GM23338 (cell line): ENCODE data around the gene ACBD3. TPM values are rescaled to one million over a fixed set of nuclear protein-coding genes. Genes with fewer than 3 reads are reported as not detected.

Experiments used
- ATAC-seq: fragments of 200-7000 bp; cut with Tn5 transposase; 3 replicates; pipeline ENCODE4 v1.9.1; 2020
- DNase-seq: peaks from one replicate; pipeline ENCODE4 v3.0.0-alpha.2; 2015; ENCODE audit warnings: low spot score
- H2AFZ ChIP-seq: fragments of 200-600 bp; sonication (generic); 2 replicates; pipeline ENCODE4 v1.8.0; 2016; ENCODE audit warnings: antibody characterized with exemption, mild to moderate bottlenecking, moderate library complexity
- H3F3A ChIP-seq: fragments of 200-600 bp; sonication (generic); replicated peaks from 2 replicates; pipeline ENCODE4 v1.8.0; 2017; ENCODE audit warnings: antibody characterized with exemption, mixed run types, low read depth
- H3K27ac ChIP-seq: fragments of 200-600 bp; sonication (generic); 2 replicates; pipeline ENCODE4 v1.6.1; 2016; ENCODE audit warnings: low read depth
- H3K27me3 ChIP-seq: fragments of 200-600 bp; sonication (generic); 2 replicates; pipeline ENCODE4 v1.8.0; 2016; ENCODE audit warnings: mild to moderate bottlenecking, mixed run types, moderate library complexity; ENCODE audit not compliant: insufficient read depth
- H3K36me3 ChIP-seq: fragments of 200-600 bp; sonication (generic); 2 replicates; pipeline ENCODE4 v1.8.0; 2016; ENCODE audit warnings: mild to moderate bottlenecking; ENCODE audit not compliant: insufficient read depth
- H3K4me1 ChIP-seq: fragments of 200-600 bp; sonication (generic); 2 replicates; pipeline ENCODE4 v1.8.0; 2016; ENCODE audit warnings: mild to moderate bottlenecking, moderate library complexity; ENCODE audit not compliant: insufficient read depth
- H3K4me2 ChIP-seq: fragments of 200-600 bp; sonication (generic); 2 replicates; pipeline ENCODE4 v1.7.1; 2017; ENCODE audit warnings: mixed run types
- H3K4me3 ChIP-seq: fragments of 200-600 bp; sonication (generic); 2 replicates; pipeline ENCODE4 v1.6.1; 2016; ENCODE audit warnings: mixed run types
- H3K79me2 ChIP-seq: fragments of 200-600 bp; sonication (generic); replicated peaks from 2 replicates; pipeline ENCODE4 v1.8.0; 2017; ENCODE audit warnings: mild to moderate bottlenecking; ENCODE audit not compliant: insufficient read depth
- H3K9me2 ChIP-seq: fragments of 200-600 bp; sonication (generic); 2 replicates; pipeline ENCODE4 v1.8.0; 2017; ENCODE audit not compliant: insufficient read depth
- H4K20me1 ChIP-seq: fragments of 200-600 bp; sonication (generic); replicated peaks from 2 replicates; pipeline ENCODE4 v1.8.0; 2017; ENCODE audit warnings: mild to moderate bottlenecking; ENCODE audit not compliant: insufficient read depth
- H3K27ac Mint-ChIP-seq: 2 replicates; pipeline ENCODE4 v1.8.0; 2020; ENCODE audit warnings: inconsistent platforms, mild to moderate bottlenecking, moderate library complexity, mixed read lengths
- H3K27me3 Mint-ChIP-seq: 3 replicates; pipeline ENCODE4 v1.8.0; 2022; ENCODE audit warnings: low read depth, mild to moderate bottlenecking, moderate library complexity, mixed read lengths, inconsistent platforms; ENCODE audit not compliant: insufficient read depth, poor library complexity
- H3K36me3 Mint-ChIP-seq: 3 replicates; pipeline ENCODE4 v1.8.0; 2021; ENCODE audit warnings: low read depth, mild to moderate bottlenecking, inconsistent platforms, moderate library complexity, mixed read lengths
- H3K4me1 Mint-ChIP-seq: 3 replicates; pipeline ENCODE4 v1.8.0; 2020; ENCODE audit warnings: mild to moderate bottlenecking, inconsistent platforms, mixed read lengths
- H3K4me3 Mint-ChIP-seq: 3 replicates; pipeline ENCODE4 v1.8.0; 2021; ENCODE audit warnings: moderate library complexity, mild to moderate bottlenecking, inconsistent platforms, mixed read lengths
- H3K9me3 Mint-ChIP-seq: 3 replicates; pipeline ENCODE4 v1.8.0; 2020; ENCODE audit warnings: moderate library complexity, mild to moderate bottlenecking, inconsistent platforms, mixed read lengths
- CREB1 ChIP-seq: fragments of 250-450 bp; sonication (Bioruptor Pico); IDR thresholded peaks from 2 replicates; pipeline ENCODE4 v1.5.0; 2020; ENCODE audit warnings: low read depth, mild to moderate bottlenecking, moderate library complexity
- EZH2 ChIP-seq: fragments of 200-600 bp; sonication (generic); IDR thresholded peaks from one replicate; pipeline ENCODE4 v1.8.0; 2017; ENCODE audit warnings: antibody characterized with exemption, mild to moderate bottlenecking, low read depth; ENCODE audit not compliant: unreplicated experiment
- EZH2phosphoT487 ChIP-seq: fragments of 200-600 bp; sonication (generic); IDR thresholded peaks from one replicate; pipeline ENCODE4 v1.8.1; 2018; ENCODE audit warnings: antibody characterized with exemption; ENCODE audit not compliant: unreplicated experiment
- JUNB ChIP-seq: IDR thresholded peaks from one replicate; pipeline ENCODE4 v1.6.1; 2016; ENCODE audit warnings: antibody characterized with exemption; ENCODE audit not compliant: unreplicated experiment
- NANOG ChIP-seq: IDR thresholded peaks from 2 replicates; pipeline ENCODE4 v1.6.1; 2016; ENCODE audit warnings: antibody characterized with exemption, borderline replicate concordance
- POLR2AphosphoS5 ChIP-seq: IDR thresholded peaks from 2 replicates; pipeline ENCODE4 v1.6.1; 2016; ENCODE audit warnings: antibody characterized with exemption, low read depth
- REST ChIP-seq: IDR thresholded peaks from one replicate; pipeline ENCODE4 v1.6.1; 2018; ENCODE audit warnings: antibody characterized with exemption; ENCODE audit not compliant: unreplicated experiment
- STAT1 ChIP-seq: IDR thresholded peaks from one replicate; pipeline ENCODE4 v1.6.1; 2016; ENCODE audit warnings: antibody characterized with exemption; ENCODE audit not compliant: unreplicated experiment
- ZNF114 ChIP-seq: fragments of 250-450 bp; sonication (Bioruptor Pico); IDR thresholded peaks from 2 replicates; pipeline ENCODE4 v1.5.0; 2020; ENCODE audit warnings: mild to moderate bottlenecking, moderate library complexity
- ZNF331 ChIP-seq: fragments of 250-450 bp; sonication (Bioruptor Pico); IDR thresholded peaks from 2 replicates; pipeline ENCODE4 v1.5.0; 2020; ENCODE audit warnings: low read depth, mild to moderate bottlenecking, moderate library complexity
- polyA plus RNA-seq: library from polyadenylated mRNA; unstranded; fragments of >200 nt; fragmentation: Nextera tagmentation; extraction: Ambion mirVana; gene quantifications from 2 replicates; pipeline ENCODE4 v1.2.1, GENCODE V29; 2016
- total RNA-seq: library from RNA; depleted of rRNA; stranded (reverse); fragments of >200 nt; shearing (Covaris generic); gene quantifications from 2 replicates; pipeline ENCODE4 v1.2.3, GENCODE V29; 2014
- TF ChIP-seq, protein P1 (sequence below): IDR thresholded peaks from 2 replicates; pipeline ENCODE4 v1.6.1; 2016; ENCODE audit warnings: antibody characterized with exemption
- TF ChIP-seq, protein P2 (sequence below): fragments of 250-450 bp; sonication (Bioruptor Pico); IDR thresholded peaks from 2 replicates; pipeline ENCODE4 v1.5.0; 2020; ENCODE audit warnings: mild to moderate bottlenecking, moderate library complexity
- TF ChIP-seq, protein P3 (sequence below), 2 experiments: fragments of 200-600 bp in 1 of 2; sonication (generic) in 1 of 2; conservative IDR thresholded peaks; 2 replicates each; pipeline versions ENCODE4 v1.5.1 to v1.6.1; 2016 to 2017; ENCODE audit warnings: antibody characterized with exemption in 2 of 2, low read depth in 2 of 2, mild to moderate bottlenecking in 2 of 2, moderate library complexity in 1 of 2

ACBD3 gene
- total and polyA plus RNA-seq, 2 experiments from 2014 or later = 17.1 to 36.2 TPM

GRCh38 chr1:226131639-226132038, 54.9 kb downstream of the ACBD3 start:
- Mint-ChIP-seq H3K4me3 (no peak overlapping the region), H3K36me3 (no peaks in the 10 kb centered on the region), H3K27ac (no peak overlapping the region), H3K9me3 (peaks cover 4% of the 10 kb centered on the region; the same call in 2 of the 3 replicates), H3K27me3 (peaks cover 23% of the 10 kb centered on the region), H3K4me1 (peaks cover 41% of the 10 kb centered on the region)
- no peaks in the 10 kb centered on the region for H3K9me2 ChIP-seq
- H3K27me3 ChIP-seq = no peaks in the 10 kb centered on the region
- no peak for ATAC-seq
- TF ChIP-seq POLR2AphosphoS5 = no peak
- TF ChIP-seq, protein P1, sequence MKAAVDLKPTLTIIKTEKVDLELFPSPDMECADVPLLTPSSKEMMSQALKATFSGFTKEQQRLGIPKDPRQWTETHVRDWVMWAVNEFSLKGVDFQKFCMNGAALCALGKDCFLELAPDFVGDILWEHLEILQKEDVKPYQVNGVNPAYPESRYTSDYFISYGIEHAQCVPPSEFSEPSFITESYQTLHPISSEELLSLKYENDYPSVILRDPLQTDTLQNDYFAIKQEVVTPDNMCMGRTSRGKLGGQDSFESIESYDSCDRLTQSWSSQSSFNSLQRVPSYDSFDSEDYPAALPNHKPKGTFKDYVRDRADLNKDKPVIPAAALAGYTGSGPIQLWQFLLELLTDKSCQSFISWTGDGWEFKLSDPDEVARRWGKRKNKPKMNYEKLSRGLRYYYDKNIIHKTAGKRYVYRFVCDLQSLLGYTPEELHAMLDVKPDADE = no peak
- TF ChIP-seq ZNF331 (CRISPR knock-in tag) = no peak
- TF ChIP-seq, protein P2, sequence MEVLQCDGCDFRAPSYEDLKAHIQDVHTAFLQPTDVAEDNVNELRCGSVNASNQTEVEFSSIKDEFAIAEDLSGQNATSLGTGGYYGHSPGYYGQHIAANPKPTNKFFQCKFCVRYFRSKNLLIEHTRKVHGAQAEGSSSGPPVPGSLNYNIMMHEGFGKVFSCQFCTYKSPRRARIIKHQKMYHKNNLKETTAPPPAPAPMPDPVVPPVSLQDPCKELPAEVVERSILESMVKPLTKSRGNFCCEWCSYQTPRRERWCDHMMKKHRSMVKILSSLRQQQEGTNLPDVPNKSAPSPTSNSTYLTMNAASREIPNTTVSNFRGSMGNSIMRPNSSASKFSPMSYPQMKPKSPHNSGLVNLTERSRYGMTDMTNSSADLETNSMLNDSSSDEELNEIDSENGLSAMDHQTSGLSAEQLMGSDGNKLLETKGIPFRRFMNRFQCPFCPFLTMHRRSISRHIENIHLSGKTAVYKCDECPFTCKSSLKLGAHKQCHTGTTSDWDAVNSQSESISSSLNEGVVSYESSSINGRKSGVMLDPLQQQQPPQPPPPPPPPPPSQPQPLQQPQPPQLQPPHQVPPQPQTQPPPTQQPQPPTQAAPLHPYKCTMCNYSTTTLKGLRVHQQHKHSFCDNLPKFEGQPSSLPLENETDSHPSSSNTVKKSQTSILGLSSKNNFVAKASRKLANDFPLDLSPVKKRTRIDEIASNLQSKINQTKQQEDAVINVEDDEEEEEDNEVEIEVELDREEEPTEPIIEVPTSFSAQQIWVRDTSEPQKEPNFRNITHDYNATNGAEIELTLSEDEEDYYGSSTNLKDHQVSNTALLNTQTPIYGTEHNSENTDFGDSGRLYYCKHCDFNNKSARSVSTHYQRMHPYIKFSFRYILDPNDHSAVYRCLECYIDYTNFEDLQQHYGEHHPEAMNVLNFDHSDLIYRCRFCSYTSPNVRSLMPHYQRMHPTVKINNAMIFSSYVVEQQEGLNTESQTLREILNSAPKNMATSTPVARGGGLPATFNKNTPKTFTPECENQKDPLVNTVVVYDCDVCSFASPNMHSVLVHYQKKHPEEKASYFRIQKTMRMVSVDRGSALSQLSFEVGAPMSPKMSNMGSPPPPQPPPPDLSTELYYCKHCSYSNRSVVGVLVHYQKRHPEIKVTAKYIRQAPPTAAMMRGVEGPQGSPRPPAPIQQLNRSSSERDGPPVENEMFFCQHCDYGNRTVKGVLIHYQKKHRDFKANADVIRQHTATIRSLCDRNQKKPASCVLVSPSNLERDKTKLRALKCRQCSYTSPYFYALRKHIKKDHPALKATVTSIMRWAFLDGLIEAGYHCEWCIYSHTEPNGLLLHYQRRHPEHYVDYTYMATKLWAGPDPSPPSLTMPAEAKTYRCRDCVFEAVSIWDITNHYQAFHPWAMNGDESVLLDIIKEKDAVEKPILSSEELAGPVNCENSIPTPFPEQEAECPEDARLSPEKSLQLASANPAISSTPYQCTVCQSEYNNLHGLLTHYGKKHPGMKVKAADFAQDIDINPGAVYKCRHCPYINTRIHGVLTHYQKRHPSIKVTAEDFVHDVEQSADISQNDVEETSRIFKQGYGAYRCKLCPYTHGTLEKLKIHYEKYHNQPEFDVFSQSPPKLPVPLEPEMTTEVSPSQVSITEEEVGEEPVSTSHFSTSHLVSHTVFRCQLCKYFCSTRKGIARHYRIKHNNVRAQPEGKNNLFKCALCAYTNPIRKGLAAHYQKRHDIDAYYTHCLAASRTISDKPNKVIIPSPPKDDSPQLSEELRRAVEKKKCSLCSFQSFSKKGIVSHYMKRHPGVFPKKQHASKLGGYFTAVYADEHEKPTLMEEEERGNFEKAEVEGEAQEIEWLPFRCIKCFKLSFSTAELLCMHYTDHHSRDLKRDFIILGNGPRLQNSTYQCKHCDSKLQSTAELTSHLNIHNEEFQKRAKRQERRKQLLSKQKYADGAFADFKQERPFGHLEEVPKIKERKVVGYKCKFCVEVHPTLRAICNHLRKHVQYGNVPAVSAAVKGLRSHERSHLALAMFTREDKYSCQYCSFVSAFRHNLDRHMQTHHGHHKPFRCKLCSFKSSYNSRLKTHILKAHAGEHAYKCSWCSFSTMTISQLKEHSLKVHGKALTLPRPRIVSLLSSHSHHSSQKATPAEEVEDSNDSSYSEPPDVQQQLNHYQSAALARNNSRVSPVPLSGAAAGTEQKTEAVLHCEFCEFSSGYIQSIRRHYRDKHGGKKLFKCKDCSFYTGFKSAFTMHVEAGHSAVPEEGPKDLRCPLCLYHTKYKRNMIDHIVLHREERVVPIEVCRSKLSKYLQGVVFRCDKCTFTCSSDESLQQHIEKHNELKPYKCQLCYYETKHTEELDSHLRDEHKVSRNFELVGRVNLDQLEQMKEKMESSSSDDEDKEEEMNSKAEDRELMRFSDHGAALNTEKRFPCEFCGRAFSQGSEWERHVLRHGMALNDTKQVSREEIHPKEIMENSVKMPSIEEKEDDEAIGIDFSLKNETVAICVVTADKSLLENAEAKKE = no peak
- no peak for TF ChIP-seq CREB1 (CRISPR knock-in tag)
- no peak for TF ChIP-seq JUNB
- no peak for TF ChIP-seq EZH2
- TF ChIP-seq NANOG = no peak
- TF ChIP-seq STAT1 = no peak
- TF ChIP-seq, protein P3, sequence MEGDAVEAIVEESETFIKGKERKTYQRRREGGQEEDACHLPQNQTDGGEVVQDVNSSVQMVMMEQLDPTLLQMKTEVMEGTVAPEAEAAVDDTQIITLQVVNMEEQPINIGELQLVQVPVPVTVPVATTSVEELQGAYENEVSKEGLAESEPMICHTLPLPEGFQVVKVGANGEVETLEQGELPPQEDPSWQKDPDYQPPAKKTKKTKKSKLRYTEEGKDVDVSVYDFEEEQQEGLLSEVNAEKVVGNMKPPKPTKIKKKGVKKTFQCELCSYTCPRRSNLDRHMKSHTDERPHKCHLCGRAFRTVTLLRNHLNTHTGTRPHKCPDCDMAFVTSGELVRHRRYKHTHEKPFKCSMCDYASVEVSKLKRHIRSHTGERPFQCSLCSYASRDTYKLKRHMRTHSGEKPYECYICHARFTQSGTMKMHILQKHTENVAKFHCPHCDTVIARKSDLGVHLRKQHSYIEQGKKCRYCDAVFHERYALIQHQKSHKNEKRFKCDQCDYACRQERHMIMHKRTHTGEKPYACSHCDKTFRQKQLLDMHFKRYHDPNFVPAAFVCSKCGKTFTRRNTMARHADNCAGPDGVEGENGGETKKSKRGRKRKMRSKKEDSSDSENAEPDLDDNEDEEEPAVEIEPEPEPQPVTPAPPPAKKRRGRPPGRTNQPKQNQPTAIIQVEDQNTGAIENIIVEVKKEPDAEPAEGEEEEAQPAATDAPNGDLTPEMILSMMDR (conservative IDR thresholded peaks at IDR 0.05; ENCODE audit: low read depth in 2 of 2) = no peak
- TF ChIP-seq REST = no peak
- TF ChIP-seq ZNF114 (CRISPR knock-in tag) = no peak
- TF ChIP-seq EZH2phosphoT487 = no peak
- no peaks in the 10 kb centered on the region for H3K79me2 ChIP-seq
- no peak overlapping the region for H2AFZ ChIP-seq
- peaks cover 15% of the 10 kb centered on the region for H3K4me1 ChIP-seq
- H3K36me3 ChIP-seq = no peaks in the 10 kb centered on the region
- H3K27ac ChIP-seq = no peak overlapping the region
- H3F3A ChIP-seq = peaks cover 4% of the 10 kb centered on the region; the same call in 1 of the 2 replicates
- no peaks in the 10 kb centered on the region for H4K20me1 ChIP-seq
- DNase-seq = no peak
- H3K4me2 ChIP-seq = no peak overlapping the region
- H3K4me3 ChIP-seq = no peak overlapping the region
